ENCODE measurements around the gene FNDC5.

DNA sequence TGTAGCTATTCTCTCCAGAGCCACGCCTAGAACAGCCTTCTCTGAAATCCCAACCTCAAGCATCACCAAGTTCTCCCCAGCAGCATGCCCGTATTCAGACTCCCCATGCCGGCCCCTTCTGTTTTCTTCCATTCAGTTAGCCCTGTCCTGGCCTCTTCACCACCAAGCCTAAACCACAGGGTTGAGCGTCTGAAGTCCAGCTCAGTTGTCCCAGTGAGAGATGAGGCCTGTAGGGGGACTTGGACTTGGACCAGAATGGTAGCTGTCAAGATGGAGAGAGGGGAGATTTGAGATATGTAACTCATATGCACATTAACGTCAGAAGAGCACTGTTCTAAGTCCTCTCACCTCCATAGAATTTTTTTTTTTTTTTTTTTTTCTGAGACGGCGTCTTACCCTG is 35.9 kb upstream of the FNDC5 start:
- TF ChIP-seq, protein P1, sequence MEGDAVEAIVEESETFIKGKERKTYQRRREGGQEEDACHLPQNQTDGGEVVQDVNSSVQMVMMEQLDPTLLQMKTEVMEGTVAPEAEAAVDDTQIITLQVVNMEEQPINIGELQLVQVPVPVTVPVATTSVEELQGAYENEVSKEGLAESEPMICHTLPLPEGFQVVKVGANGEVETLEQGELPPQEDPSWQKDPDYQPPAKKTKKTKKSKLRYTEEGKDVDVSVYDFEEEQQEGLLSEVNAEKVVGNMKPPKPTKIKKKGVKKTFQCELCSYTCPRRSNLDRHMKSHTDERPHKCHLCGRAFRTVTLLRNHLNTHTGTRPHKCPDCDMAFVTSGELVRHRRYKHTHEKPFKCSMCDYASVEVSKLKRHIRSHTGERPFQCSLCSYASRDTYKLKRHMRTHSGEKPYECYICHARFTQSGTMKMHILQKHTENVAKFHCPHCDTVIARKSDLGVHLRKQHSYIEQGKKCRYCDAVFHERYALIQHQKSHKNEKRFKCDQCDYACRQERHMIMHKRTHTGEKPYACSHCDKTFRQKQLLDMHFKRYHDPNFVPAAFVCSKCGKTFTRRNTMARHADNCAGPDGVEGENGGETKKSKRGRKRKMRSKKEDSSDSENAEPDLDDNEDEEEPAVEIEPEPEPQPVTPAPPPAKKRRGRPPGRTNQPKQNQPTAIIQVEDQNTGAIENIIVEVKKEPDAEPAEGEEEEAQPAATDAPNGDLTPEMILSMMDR (IDR thresholded peaks at IDR 0.05) = no peak
- TF ChIP-seq POLR2AphosphoS5 (IDR thresholded peaks at IDR 0.05) (no peak), POLR2A (IDR thresholded peaks at IDR 0.05; ENCODE audit: low read depth) (no peak), EP300 (IDR thresholded peaks at IDR 0.05) (no peak)

Data from esophagus muscularis mucosa (tissue), 4 donors.